ENCODE measurements around the gene L2HGDH. TPM values are rescaled to one million over a fixed set of nuclear protein-coding genes. Genes with fewer than 3 reads are reported as not detected.
A peak's percentile ranks its signal among the peaks of the same experiment; 100 is the strongest.

L2HGDH gene
- total and polyA plus RNA-seq, 2 donors from 2014 or later = 11.1 to 12.5 TPM

- Histone ChIP-seq H3K27me3 (ENCODE audit: control insufficient read depth, insufficient read depth, low read length) (no peaks in the 10 kb centered on the region), H3K4me1 (ENCODE audit: control insufficient read depth in 2 of 3, insufficient read depth in 2 of 3, low read depth in 1 of 3, low read length in 3 of 3) (peaks cover 5 to 16% (median 10%) of the 10 kb centered on the region in 3 donors), H3K9me3 (ENCODE audit: control insufficient read depth in 2 of 3, insufficient read depth in 1 of 3, low read length in 3 of 3) (no peaks in the 10 kb centered on the region), H3K9ac (ENCODE audit: low read length in 3 of 3) (no peak overlapping the region), H3K27ac (ENCODE audit: low read depth in 2 of 2, low read length in 2 of 2) (no peak overlapping the region), H3K36me3 (ENCODE audit: control insufficient read depth in 2 of 3, insufficient read depth in 3 of 3, low read length in 3 of 3) (peaks cover 0 to 25% (median 18%) of the 10 kb centered on the region in 3 donors), H3K4me3 (ENCODE audit: low read length in 3 of 3) (no peak overlapping the region)
- intact Hi-C loops (cut with DNase I) = no loop called here
- TF ChIP-seq CTCF (IDR thresholded peaks at IDR 0.05; ENCODE audit: borderline replicate concordance, extremely low read depth, insufficient read depth) = no peak
- no peak for DNase-seq
- no peak for FAIRE-seq
Observed at GRCh38 chr14:50333014-50333509, 21.0 kb upstream of the L2HGDH start.

- H3K9ac ChIP-seq (ENCODE audit: low read length in 3 of 3) = no peak overlapping the region
- no peak overlapping the region for H3K27ac ChIP-seq (ENCODE audit: low read depth in 2 of 2, low read length in 2 of 2)
- no peak for FAIRE-seq
- H3K4me3 ChIP-seq (ENCODE audit: low read length in 3 of 3) = no peak overlapping the region
- peaks cover 5 to 16% (median 10%) of the 10 kb centered on the region in 3 donors for H3K4me1 ChIP-seq (ENCODE audit: control insufficient read depth in 2 of 3, insufficient read depth in 2 of 3, low read depth in 1 of 3, low read length in 3 of 3)
- H3K9me3 ChIP-seq (ENCODE audit: control insufficient read depth in 2 of 3, insufficient read depth in 1 of 3, low read length in 3 of 3) = no peaks in the 10 kb centered on the region
- no peak for TF ChIP-seq CTCF (IDR thresholded peaks at IDR 0.05; ENCODE audit: borderline replicate concordance, extremely low read depth, insufficient read depth)
- no peaks in the 10 kb centered on the region for H3K27me3 ChIP-seq (ENCODE audit: control insufficient read depth, insufficient read depth, low read length)
- DNase-seq = no peak
- intact Hi-C loops (cut with DNase I) = no loop called here
- H3K36me3 ChIP-seq (ENCODE audit: control insufficient read depth in 2 of 3, insufficient read depth in 3 of 3, low read length in 3 of 3) = peaks cover 0 to 28% (median 20%) of the 10 kb centered on the region in 3 donors
Observed at GRCh38 chr14:50331596-50331995, 19.6 kb upstream of the L2HGDH start.

- Histone ChIP-seq H3K4me1 (ENCODE audit: control insufficient read depth in 2 of 3, insufficient read depth in 2 of 3, low read depth in 1 of 3, low read length in 3 of 3) (peaks cover 0 to 4% (median 2%) of the 10 kb centered on the region in 3 donors), H3K27me3 (ENCODE audit: control insufficient read depth, insufficient read depth, low read length) (no peaks in the 10 kb centered on the region), H3K9ac (ENCODE audit: low read length in 3 of 3) (peak overlapping the region in 2 of 3 donors; percentile 0 to 54), H3K36me3 (ENCODE audit: control insufficient read depth in 2 of 3, insufficient read depth in 3 of 3, low read length in 3 of 3) (peaks cover 0 to 2% (median 0%) of the 10 kb centered on the region in 3 donors), H3K9me3 (ENCODE audit: control insufficient read depth in 2 of 3, insufficient read depth in 1 of 3, low read length in 3 of 3) (no peaks in the 10 kb centered on the region), H3K4me3 (ENCODE audit: low read length in 3 of 3) (peak overlapping the region; percentile 6 to 58 (median 48)), H3K27ac (ENCODE audit: low read depth in 2 of 2, low read length in 2 of 2) (peak overlapping the region in 1 of 2 donors; percentile 79)
- intact Hi-C loops (cut with DNase I) = no loop called here
- TF ChIP-seq CTCF (IDR thresholded peaks at IDR 0.05; ENCODE audit: borderline replicate concordance, extremely low read depth, insufficient read depth) = peak; percentile 87
- peak in 4 of 5 donors; percentile 66 to 92 (median 82) for DNase-seq
- peak; percentile 52 for FAIRE-seq
Observed at GRCh38 chr14:50321009-50321660, 9.1 kb upstream of the L2HGDH start.
